ENCODE measurements around the gene ZNF606.
A peak's percentile ranks its signal among the peaks of the same experiment; 100 is the strongest.

ZNF606 gene

GRCh38 chr19:58002384-58003173, at the start of gene ZNF606:
TSS of gene ZNF606 (minus strand) at chr19:58002820. CDS start at chr19:58001319, 1,501 bp downstream.
- peak within 1 kb of the TSS; percentile 90 for H3K4me3 ChIP-seq (ENCODE audit: low read depth, low read length)

- H3K4me3 ChIP-seq (ENCODE audit: low read depth, low read length): no peak overlapping the region
These were observed 49.6 kb upstream of the ZNF606 start for GRCh38 chr19:58052256-58052655.

- H3K4me3 ChIP-seq (ENCODE audit: low read depth, low read length): no peak overlapping the region
These were observed 45.1 kb upstream of the ZNF606 start for GRCh38 chr19:58047672-58048071.

- no peak overlapping the region for H3K4me3 ChIP-seq (ENCODE audit: low read depth, low read length)
These were observed 44.2 kb upstream of the ZNF606 start for GRCh38 chr19:58046856-58047255.

DNA sequence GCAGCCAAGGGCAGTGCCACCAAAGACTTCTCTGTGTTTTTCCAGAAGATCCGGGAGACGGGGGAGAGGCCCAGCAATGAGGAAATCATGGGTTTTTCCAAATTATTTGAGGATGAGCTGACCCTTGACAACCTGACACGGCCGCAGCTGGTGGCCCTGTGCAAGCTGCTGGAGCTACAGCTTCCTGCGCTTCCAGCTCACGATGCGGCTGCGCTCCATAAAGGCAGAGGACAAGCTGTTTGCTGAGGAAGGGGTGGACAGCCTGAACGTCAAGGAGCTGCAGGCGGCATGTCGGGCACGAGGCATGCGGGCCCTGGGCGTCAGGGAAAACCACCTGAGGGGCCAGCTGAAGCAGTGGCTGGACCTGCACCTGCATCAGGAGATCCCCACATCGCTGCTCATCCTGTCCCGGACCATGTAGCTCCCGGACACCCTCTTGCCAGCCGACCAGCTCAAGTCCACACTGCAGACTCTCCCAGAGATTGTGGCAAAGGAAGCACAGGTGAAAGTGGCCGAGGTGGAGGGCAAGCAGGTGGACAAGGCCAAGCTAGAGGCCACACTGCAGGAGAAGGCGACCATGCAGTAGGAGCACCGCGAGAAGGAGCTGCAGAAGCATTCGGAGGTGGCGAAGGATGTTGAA, 42.9 kb upstream of the ZNF606 start:
- no peak overlapping the region for H3K4me3 ChIP-seq (ENCODE audit: low read depth, low read length)

- no peak overlapping the region for H3K4me3 ChIP-seq (ENCODE audit: low read depth, low read length)
These were observed 42.3 kb upstream of the ZNF606 start for GRCh38 chr19:58044886-58045285.

DNA sequence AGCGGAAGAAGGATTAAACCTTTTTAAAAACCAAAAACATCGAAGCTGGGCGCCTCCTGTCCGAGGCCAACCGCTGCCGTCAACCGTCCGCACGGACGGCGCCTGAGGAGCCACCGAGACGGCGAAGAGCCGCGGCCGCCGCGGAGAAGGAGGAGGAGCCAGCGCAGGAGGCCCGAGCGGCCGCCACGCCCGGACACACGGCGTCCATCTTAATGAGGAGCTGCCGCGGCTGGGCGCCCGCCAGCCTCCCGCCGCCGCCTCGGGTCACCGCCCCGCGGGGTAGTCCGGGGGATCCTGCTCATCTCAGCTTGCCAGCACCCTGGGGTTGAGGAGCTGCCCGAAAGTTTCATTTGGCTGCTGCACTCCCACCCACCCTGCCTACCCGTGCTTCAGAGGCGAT, 41.8 kb upstream of the ZNF606 start:
- H3K4me3 ChIP-seq (ENCODE audit: low read depth, low read length): no peak overlapping the region

- H3K4me3 ChIP-seq (ENCODE audit: low read depth, low read length): no peak overlapping the region
These were observed 40.1 kb upstream of the ZNF606 start for GRCh38 chr19:58042495-58043340.

DNA sequence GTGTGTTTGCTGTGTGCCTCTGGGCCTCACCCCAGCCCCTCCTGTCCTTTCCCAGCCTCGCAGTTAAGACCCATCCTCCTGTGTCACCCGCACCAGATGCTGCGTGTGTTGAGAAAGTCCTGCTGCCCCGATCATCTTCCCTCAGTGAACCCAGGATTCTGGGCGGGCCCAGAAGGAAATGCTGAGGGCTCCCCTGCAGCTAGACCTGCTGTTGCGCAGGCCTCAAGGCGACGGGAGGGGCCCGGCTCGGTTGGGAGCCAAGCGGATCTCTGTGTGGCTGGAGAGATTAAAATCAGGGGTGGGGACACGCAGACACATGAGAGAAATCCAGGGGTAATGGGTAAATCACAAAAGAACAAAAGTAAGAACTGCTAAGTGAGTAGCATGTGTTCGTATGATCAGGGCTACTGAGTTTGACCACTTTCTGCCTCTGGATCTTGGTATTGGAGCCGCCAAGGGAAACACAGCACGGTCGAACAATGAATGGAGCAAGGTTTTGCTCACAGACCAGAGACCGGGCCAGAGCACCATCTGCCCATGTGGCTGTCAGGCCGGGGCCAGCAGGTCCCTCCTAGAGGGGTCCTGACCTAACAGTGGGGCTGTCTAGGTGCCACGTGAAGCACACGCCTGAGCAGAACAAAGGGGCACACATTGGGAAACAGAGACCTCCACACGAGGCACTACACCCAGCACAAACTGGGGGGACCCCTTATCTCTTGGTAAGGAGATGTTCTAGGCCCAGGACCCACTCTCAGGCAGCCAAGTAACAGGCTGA, 38.3 kb upstream of the ZNF606 start:
- H3K4me3 ChIP-seq (ENCODE audit: low read depth, low read length): no peak overlapping the region

- no peak overlapping the region for H3K4me3 ChIP-seq (ENCODE audit: low read depth, low read length)
These were observed 36.1 kb upstream of the ZNF606 start for GRCh38 chr19:58038688-58039204.

DNA sequence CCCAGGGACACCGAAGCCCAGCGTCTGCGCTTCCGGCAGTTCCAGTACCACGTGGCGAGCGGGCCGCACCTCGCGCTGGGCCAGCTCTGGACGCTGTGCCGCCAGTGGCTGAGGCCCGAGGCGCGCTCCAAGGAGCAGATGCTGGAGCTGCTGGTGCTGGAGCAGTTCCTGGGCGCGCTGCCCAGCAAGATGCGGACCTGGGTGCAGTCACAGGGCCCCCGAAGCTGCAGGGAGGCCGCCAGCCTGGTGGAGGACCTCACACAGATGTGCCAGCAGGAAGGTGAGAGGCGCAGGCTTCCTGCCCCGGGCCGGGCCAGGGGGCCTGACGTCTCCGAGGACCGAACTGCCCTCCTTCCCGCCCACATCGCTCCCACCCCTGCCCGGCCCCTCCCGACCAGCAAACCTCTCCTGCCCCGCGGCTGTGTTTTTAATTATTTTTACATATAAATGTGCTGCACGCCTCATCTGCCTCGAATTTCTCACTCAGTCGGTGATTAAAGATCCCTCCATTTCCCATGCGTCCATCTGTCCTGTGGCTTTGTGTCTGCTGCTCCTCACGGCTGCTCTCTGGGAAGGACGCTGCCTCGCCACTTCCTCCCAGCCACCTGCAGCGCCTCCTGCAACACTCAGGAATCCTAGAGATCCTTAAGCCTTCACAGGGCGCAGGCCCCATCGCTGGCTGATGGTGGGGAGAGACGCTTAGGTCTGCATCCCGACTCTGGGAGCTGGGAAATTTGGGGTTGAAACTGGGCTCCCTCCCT, 35.5 kb upstream of the ZNF606 start:
- no peak overlapping the region for H3K4me3 ChIP-seq (ENCODE audit: low read depth, low read length)

DNA sequence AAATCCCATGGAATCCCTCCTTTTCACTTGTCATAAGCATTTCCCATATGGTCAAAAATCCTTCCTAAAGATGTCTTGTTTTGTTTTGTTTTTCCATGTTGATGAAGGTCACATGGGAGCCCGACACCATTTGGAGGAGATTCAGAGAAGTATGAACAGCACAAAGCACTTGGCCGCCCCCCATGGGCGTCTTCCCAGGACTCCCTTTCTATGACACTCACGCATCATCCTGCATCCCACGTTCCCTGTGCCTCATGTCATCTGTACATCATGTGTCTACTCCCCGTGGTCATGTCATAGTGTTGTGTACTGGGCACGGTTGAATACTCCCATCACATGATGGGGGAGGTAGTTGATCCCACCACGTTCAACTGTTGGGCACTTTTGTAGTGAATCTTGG, 33.2 kb upstream of the ZNF606 start:
- no peak overlapping the region for H3K4me3 ChIP-seq (ENCODE audit: low read depth, low read length)

DNA sequence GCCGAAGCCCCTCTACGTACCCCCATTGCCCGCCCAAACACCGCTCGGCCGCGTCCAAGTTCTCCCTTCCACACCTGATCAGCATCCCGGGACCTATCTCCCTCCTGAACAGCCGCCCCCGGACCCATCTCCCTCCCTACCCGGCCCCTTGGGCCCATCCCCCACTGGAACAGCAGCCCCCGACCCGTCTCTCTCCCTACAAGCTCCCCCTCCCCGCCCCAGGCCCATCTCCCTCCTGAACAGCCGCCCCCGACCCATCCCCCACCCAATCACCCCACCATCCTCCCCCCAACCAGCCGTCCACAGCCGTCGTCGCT, 31.8 kb upstream of the ZNF606 start:
- peak overlapping the region; percentile 37 for H3K4me3 ChIP-seq (ENCODE audit: low read depth, low read length)

DNA sequence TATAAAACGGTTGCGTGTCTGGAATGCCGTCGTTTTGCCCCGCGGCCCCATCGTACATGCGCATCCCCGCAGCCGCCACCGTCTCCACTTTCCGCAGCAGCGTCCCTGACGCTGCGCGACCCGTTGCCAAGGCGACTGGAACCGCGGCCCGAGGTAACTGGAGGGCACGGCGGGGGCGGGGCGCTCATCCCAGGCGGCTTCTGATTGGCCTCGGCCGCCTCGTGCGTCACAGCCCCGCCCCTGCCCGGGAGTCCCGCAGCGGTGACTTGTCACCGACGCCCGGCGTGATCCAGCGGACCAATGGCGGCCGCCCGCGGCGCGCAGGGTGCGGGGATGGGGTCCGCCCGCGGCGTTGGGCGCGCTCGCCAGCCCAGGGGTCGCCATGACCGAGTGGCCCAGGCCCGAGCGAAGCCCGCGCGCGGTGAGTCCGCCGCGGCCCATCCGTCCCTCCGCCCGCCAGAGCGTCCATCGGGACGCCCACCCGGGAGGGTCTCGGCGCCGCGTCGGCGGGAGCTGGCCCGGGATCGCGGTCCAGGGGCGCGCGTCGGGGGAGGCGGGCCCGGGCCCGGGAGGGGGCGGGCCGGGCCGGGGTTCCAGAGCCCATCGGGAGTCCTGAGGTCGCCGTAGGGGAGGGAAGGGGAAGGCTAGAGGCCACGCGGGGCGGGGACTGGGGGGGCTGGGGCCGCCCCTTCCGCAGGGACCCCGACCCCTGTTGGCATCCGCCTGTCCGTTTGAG, 31.3 kb upstream of the ZNF606 start, which contains the start of gene ZSCAN1:
ZSCAN1 (plus strand) TSS at position 285 of the 736 bp plus-strand sequence. CDS start 3,812 bp downstream, outside the sequence.
- peak within 1 kb of the TSS; percentile 53 for H3K4me3 ChIP-seq (ENCODE audit: low read depth, low read length)

DNA sequence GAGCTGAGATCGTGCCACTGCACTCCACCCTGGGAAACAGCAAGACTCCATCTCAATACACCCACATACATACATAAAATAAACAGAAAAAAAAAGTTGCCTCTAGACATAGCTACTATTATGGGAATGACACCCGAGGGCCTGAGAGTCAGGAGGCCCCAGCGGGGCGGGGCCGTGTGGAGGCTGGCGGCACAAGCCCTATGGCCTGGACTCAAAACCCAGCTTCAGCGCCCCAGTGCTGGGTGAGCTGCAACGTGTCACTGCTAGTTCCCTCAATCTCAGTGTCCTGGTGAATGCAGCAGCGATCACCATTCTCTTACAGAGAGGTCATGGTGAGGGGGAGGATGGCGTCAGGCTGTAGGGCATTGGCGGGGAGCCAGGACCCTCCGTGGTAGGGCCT, 22.0 kb upstream of the ZNF606 start:
- no peak overlapping the region for H3K4me3 ChIP-seq (ENCODE audit: low read depth, low read length)

GRCh38 chr19:58022283-58022660, 19.7 kb upstream of the ZNF606 start:
- H3K4me3 ChIP-seq (ENCODE audit: low read depth, low read length): no peak overlapping the region

- H3K4me3 ChIP-seq (ENCODE audit: low read depth, low read length): no peak overlapping the region
These were observed 19.1 kb upstream of the ZNF606 start for GRCh38 chr19:58021541-58022282.

- H3K4me3 ChIP-seq (ENCODE audit: low read depth, low read length): no peak overlapping the region
These were observed 17.5 kb upstream of the ZNF606 start for GRCh38 chr19:58020129-58020528.

DNA sequence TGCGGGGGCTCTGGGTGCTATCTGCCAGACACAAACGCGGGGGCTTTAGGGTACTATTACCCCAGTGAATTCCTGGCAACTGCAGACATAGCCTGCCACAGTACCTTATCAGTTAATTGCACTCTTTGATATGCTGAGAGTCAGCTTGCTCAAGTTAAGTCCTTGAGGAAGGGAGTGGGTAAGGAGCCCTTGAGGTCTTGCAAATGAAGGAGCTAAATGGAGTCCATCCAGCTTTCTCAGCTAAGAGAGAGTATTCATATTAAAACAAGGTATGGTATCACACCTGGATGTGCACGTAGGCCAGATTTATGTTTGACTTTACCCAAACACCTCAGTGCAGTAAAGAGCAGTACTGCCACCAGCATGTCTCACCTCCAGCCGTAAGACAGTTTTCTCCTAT, 11.5 kb upstream of the ZNF606 start:
- no peak overlapping the region for H3K4me3 ChIP-seq (ENCODE audit: low read depth, low read length)

All from iPS-11a (cell line).